SH-SY5Y (cell line): Measurements from ENCODE around the gene ZNF780B.

Source experiments
- GATA2 ChIP-seq: IDR thresholded peaks from 2 replicates; pipeline ENCODE4 v1.6.1; 2011; ENCODE audit warnings: mild to moderate bottlenecking, low read depth, low read length
- GATA3 ChIP-seq: IDR thresholded peaks from 2 replicates; pipeline ENCODE4 v1.6.1; 2011; ENCODE audit warnings: low read depth, mild to moderate bottlenecking, low read length, moderate library complexity

DNA sequence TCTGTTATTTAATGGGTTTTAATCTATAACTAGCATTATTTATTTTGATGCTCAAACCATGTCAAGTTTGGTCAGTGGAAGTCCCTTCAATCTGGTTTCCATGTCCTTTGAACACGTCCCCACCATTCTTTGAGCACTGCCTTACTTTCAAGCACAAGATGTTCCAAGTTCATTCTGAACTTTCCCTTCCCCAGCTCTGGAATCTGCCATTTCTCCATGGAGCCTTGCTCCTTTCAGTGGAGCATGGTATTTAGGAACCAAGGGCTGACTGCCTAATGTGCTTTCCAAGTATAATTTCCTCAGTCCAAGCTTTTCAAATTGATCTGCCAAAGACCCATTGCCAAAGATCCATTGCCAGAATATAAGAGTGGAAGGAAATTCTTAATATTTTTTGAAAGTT lies 60.2 kb downstream of the ZNF780B start:
- TF ChIP-seq GATA2 = no peak
- TF ChIP-seq GATA3 = no peak
